PC-9 (cell line): ENCODE results near the gene C6orf136. TPM values are rescaled to one million over a fixed set of nuclear protein-coding genes. Genes with fewer than 3 reads are reported as not detected.

Source experiments
- BruUV-seq: library from RNA; stranded (reverse); fragments of 400-500 nt; replicated peaks from 2 replicates; lab custom pipeline; 2021; lab: Mats Ljungman, UMichigan
- CTCF ChIA-PET: fragments of 300-600 bp; sonication (Branson Sonifier 250); formaldehyde crosslinking; loops from one replicate; lab custom pipeline; 2022; ENCODE audit warnings: antibody characterized with exemption; lab: Charles Lee
- POLR2A ChIA-PET: fragments of 300-600 bp; sonication (Branson Sonifier 250); formaldehyde crosslinking; loops from one replicate; lab custom pipeline; 2022; ENCODE audit warnings: antibody characterized with exemption; ENCODE audit not compliant: unreplicated experiment; lab: Charles Lee
- DNase-seq, 2 experiments: peaks; one replicate each; pipeline versions ENCODE4 v3.0.0 to v3.0.0-alpha.2; 2015 to 2022; ENCODE audit warnings: mixed read lengths in 1 of 2
- H2AFZ ChIP-seq: fragments of 200-600 bp; sonication (generic); 2 replicates; pipeline ENCODE4 v1.8.1; 2017; ENCODE audit warnings: antibody characterized with exemption
- H3F3A ChIP-seq: fragments of 200-600 bp; sonication (generic); 2 replicates; pipeline ENCODE4 v1.8.1; 2017; ENCODE audit warnings: antibody characterized with exemption, mild to moderate bottlenecking, low read depth; ENCODE audit not compliant: insufficient read depth
- H3K27ac ChIP-seq: fragments of 200-600 bp; sonication (generic); 2 replicates; pipeline ENCODE4 v1.6.1; 2016; ENCODE audit warnings: mixed run types
- H3K27me3 ChIP-seq: fragments of 200-600 bp; sonication (generic); 2 replicates; pipeline ENCODE4 v1.6.1; 2016; ENCODE audit warnings: low read depth, mixed run types; ENCODE audit not compliant: insufficient read depth
- H3K36me3 ChIP-seq: fragments of 200-600 bp; sonication (generic); 2 replicates; pipeline ENCODE4 v1.6.1; 2016; ENCODE audit warnings: low read depth, mixed run types
- H3K4me1 ChIP-seq: fragments of 200-600 bp; sonication (generic); replicated peaks from 2 replicates; pipeline ENCODE4 v1.6.1; 2016; ENCODE audit warnings: mixed run types; ENCODE audit not compliant: insufficient read depth
- H3K4me2 ChIP-seq: fragments of 200-600 bp; sonication (generic); 2 replicates; pipeline ENCODE4 v1.6.1; 2017; ENCODE audit warnings: mixed run types
- H3K4me3 ChIP-seq: fragments of 200-600 bp; sonication (generic); 2 replicates; pipeline ENCODE4 v1.6.1; 2016; ENCODE audit warnings: mixed run types
- H3K79me2 ChIP-seq: fragments of 200-600 bp; sonication (generic); 2 replicates; pipeline ENCODE4 v1.6.1; 2017; ENCODE audit warnings: low read depth, mixed run types
- H3K9me2 ChIP-seq: fragments of 200-600 bp; sonication (generic); 2 replicates; pipeline ENCODE4 v1.8.1; 2017; ENCODE audit warnings: mild to moderate bottlenecking; ENCODE audit not compliant: insufficient read depth
- H3K9me3 ChIP-seq: fragments of 200-600 bp; sonication (generic); 2 replicates; pipeline ENCODE4 v1.8.1; 2016; ENCODE audit warnings: low read depth; ENCODE audit not compliant: insufficient read depth
- H4K20me1 ChIP-seq: fragments of 200-600 bp; sonication (generic); 2 replicates; pipeline ENCODE4 v1.8.1; 2017; ENCODE audit not compliant: insufficient read depth
- EZH2 ChIP-seq: fragments of 200-600 bp; sonication (generic); IDR thresholded peaks from 2 replicates; pipeline ENCODE4 v1.8.0; 2017; ENCODE audit warnings: antibody characterized with exemption, low read depth
- intact Hi-C: fragments of 100-400 bp; cut with micrococcal nuclease; formaldehyde crosslinking; loops from one replicate; pipeline ENCODE4 v1.10.0; 2022; ENCODE audit not compliant: unreplicated experiment
- total RNA-seq: library from RNA; stranded (reverse); gene quantifications from 2 replicates; pipeline ENCODE4 v1.2.3, GENCODE V29; 2021
- TF ChIP-seq, protein P1 (sequence below): fragments of 200-600 bp; sonication (generic); conservative IDR thresholded peaks from 2 replicates; pipeline ENCODE4 v1.6.1; 2017; ENCODE audit warnings: mixed run types, antibody characterized with exemption, mild to moderate bottlenecking, moderate library complexity

Gene C6orf136
- total RNA-seq, 1 experiment from 2014 or later, result 21.2 TPM

DNA sequence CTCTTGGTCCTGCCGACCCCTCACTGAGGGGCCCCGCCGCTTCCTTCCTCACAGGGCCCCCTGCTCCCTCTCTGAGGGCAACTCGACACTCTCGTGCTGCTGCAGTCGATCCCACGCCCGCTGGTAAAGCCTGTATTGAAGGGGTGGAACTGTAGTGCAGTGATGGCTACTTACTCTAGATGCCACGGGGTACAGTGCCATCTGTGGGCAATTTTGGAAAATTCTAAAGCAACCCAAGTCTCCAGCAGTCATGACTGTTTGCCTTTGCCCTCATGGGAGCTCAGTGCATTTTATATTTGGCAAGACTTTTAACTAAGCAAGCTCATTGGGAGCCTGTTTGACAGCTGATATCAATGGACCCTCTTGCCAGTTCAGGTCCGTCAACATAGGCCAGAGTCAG is 6.5 kb upstream of the C6orf136 start:
- Histone ChIP-seq H3K27me3 (no peaks in the 10 kb centered on the region), H3F3A (peaks cover 4% of the 10 kb centered on the region), H3K4me1 (no peaks in the 10 kb centered on the region), H2AFZ (no peak overlapping the region), H3K4me2 (no peak overlapping the region), H4K20me1 (no peaks in the 10 kb centered on the region; the same call in 1 of the 2 replicates), H3K4me3 (no peak overlapping the region), H3K79me2 (no peaks in the 10 kb centered on the region), H3K9me2 (no peaks in the 10 kb centered on the region), H3K27ac (no peak overlapping the region), H3K36me3 (peaks cover 4% of the 10 kb centered on the region; the same call in 1 of the 2 replicates), H3K9me3 (no peaks in the 10 kb centered on the region)
- POLR2A ChIA-PET, result interaction anchor here (0.7 kb wide), 1 partner anchor 474 kb away, joined by 7 read pairs; no protein-coding TSS in a partner anchor
- no TSS peak for BruUV-seq
- TF ChIP-seq, protein P1, sequence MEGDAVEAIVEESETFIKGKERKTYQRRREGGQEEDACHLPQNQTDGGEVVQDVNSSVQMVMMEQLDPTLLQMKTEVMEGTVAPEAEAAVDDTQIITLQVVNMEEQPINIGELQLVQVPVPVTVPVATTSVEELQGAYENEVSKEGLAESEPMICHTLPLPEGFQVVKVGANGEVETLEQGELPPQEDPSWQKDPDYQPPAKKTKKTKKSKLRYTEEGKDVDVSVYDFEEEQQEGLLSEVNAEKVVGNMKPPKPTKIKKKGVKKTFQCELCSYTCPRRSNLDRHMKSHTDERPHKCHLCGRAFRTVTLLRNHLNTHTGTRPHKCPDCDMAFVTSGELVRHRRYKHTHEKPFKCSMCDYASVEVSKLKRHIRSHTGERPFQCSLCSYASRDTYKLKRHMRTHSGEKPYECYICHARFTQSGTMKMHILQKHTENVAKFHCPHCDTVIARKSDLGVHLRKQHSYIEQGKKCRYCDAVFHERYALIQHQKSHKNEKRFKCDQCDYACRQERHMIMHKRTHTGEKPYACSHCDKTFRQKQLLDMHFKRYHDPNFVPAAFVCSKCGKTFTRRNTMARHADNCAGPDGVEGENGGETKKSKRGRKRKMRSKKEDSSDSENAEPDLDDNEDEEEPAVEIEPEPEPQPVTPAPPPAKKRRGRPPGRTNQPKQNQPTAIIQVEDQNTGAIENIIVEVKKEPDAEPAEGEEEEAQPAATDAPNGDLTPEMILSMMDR, result no peak; the same call in 1 of the 2 replicates
- TF ChIP-seq EZH2, result no peak
- DNase-seq, result no peak
- intact Hi-C loops, result no loop called here
- CTCF ChIA-PET, result no interaction called here

DNA sequence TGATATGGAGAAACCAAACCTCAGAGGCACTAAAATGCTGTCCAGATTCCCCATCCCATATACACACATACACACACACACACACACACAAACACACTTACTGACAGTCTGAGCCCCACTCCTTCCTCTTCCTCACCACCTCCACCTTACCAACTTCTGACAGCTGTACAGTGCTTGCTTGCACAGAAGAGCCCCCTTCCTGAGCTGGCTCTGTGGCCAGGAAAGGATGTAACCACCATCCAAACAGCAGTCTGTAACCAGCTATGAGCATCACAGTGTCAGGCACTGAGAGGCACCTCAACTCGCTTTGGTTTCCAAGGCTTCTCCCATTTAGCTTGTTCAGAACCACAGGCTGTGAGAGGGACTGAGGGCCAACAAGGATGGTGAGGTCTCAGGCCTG is 5.9 kb upstream of the C6orf136 start:
- POLR2A ChIA-PET, result interaction anchor here (0.7 kb wide), 1 partner anchor 473 kb away, joined by 7 read pairs; no protein-coding TSS in a partner anchor
- H3K27ac ChIP-seq, result no peak overlapping the region
- no peak for TF ChIP-seq EZH2
- TF ChIP-seq, protein P1, result no peak
- H3K79me2 ChIP-seq, result peaks cover 4% of the 10 kb centered on the region; the same call in 1 of the 2 replicates
- H3F3A ChIP-seq, result peaks cover 3% of the 10 kb centered on the region; the same call in 1 of the 2 replicates
- no TSS peak for BruUV-seq
- no peaks in the 10 kb centered on the region for H3K9me2 ChIP-seq
- no peaks in the 10 kb centered on the region for H3K9me3 ChIP-seq
- no peak overlapping the region for H2AFZ ChIP-seq
- H3K4me2 ChIP-seq, result no peak overlapping the region
- no peak for DNase-seq
- no peak overlapping the region for H3K4me3 ChIP-seq
- peaks cover 4% of the 10 kb centered on the region; the same call in 1 of the 2 replicates for H3K36me3 ChIP-seq
- H3K4me1 ChIP-seq, result peaks cover under 1% of the 10 kb centered on the region; the same call in 1 of the 2 replicates
- intact Hi-C loops, result no loop called here
- no peaks in the 10 kb centered on the region; the same call in 1 of the 2 replicates for H4K20me1 ChIP-seq
- no peaks in the 10 kb centered on the region for H3K27me3 ChIP-seq
- CTCF ChIA-PET, result no interaction called here

DNA sequence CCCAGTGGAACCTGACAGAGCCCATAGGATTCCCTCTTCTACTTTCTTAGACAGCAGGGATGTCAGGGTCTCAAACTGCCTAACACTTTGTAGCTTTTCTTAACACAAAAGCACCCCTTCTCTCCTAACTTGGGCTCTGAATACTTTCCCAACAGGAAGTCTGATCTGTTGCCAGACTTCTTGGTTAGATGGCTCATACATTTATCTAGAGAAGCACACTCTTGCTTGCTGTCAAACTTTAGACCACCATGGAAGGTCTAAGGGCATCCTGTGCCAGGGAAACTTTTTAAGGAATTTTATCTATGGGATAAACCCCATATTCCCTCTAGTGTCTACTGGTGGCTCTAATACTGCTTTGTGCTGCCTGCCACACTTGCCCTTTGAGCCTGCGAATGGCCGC is 3.3 kb upstream of the C6orf136 start:
- TF ChIP-seq, protein P1, result no peak
- TF ChIP-seq EZH2, result no peak
- peaks cover 8% of the 10 kb centered on the region for H3K4me1 ChIP-seq
- no peak overlapping the region for H3K27ac ChIP-seq
- H3K79me2 ChIP-seq, result peaks cover 21% of the 10 kb centered on the region
- H3K4me2 ChIP-seq, result no peak overlapping the region
- H3K36me3 ChIP-seq, result no peaks in the 10 kb centered on the region; the same call in 1 of the 2 replicates
- H3K27me3 ChIP-seq, result no peaks in the 10 kb centered on the region
- CTCF ChIA-PET, result no interaction called here
- H3K9me2 ChIP-seq, result no peaks in the 10 kb centered on the region
- H4K20me1 ChIP-seq, result peaks cover 4% of the 10 kb centered on the region
- no peaks in the 10 kb centered on the region for H3K9me3 ChIP-seq
- POLR2A ChIA-PET, result no interaction called here
- intact Hi-C loops, result no loop called here
- H2AFZ ChIP-seq, result no peak overlapping the region
- DNase-seq, result no peak
- no peak overlapping the region for H3K4me3 ChIP-seq
- BruUV-seq, result no TSS peak
- H3F3A ChIP-seq, result peaks cover 3% of the 10 kb centered on the region; the same call in 1 of the 2 replicates
